HL-60 (cell line): ENCODE measurements around the gene DCTPP1.
A peak's percentile ranks its signal among the peaks of the same experiment; 100 is the strongest.

Source experiments
- DNase-seq, 2 experiments: peaks; one replicate each; pipeline ENCODE4 v3.0.0-alpha.2; 2010 to 2020; ENCODE audit warnings: low read depth in 1 of 2, low spot score in 1 of 2
- H3K27ac ChIP-seq: fragments of 250-450 bp; sonication (Bioruptor Pico); replicated peaks from 2 replicates; pipeline ENCODE4 v1.5.1; 2020; ENCODE audit warnings: mild to moderate bottlenecking, moderate library complexity
- H3K27me3 ChIP-seq: fragments of 250-450 bp; sonication (Bioruptor Pico); 2 replicates; pipeline ENCODE4 v1.5.1; 2021; ENCODE audit warnings: mild to moderate bottlenecking, moderate library complexity; ENCODE audit not compliant: insufficient read depth, poor library complexity, severe bottlenecking
- H3K4me3 ChIP-seq: replicated peaks from 2 replicates; pipeline ENCODE4 v1.5.1; 2011; ENCODE audit warnings: mild to moderate bottlenecking, control low read depth, low read length; ENCODE audit not compliant: insufficient read depth
- CTCF ChIP-seq: IDR thresholded peaks from one replicate; pipeline ENCODE4 v1.5.1; 2011; ENCODE audit warnings: low read length, control low read depth, inconsistent platforms; ENCODE audit not compliant: insufficient read depth
- GABPA ChIP-seq: IDR thresholded peaks from 2 replicates; pipeline ENCODE4 v1.6.1; 2012; ENCODE audit warnings: low read depth
- POLR2AphosphoS5 ChIP-seq: IDR thresholded peaks from 2 replicates; pipeline ENCODE4 v1.6.1; 2012; ENCODE audit warnings: low read depth
- REST ChIP-seq: IDR thresholded peaks from 2 replicates; pipeline ENCODE4 v1.6.1; 2012; ENCODE audit warnings: low read depth; ENCODE audit not compliant: insufficient replicate concordance
- SPI1 ChIP-seq: IDR thresholded peaks from 2 replicates; pipeline ENCODE4 v1.6.1; 2012; ENCODE audit warnings: low read depth, mild to moderate bottlenecking, borderline replicate concordance

DCTPP1 gene

GRCh38 chr16:30378236-30379157, 51.3 kb downstream of the DCTPP1 start:
- TF ChIP-seq REST = no peak
- peak; percentile 33; the same call in 1 of the 2 replicates for TF ChIP-seq POLR2AphosphoS5
- no peak for TF ChIP-seq SPI1
- H3K27me3 ChIP-seq = no peaks in the 10 kb centered on the region
- peak overlapping the region; percentile 97 for H3K27ac ChIP-seq
- DNase-seq = peak; percentile 96 to 98
- peak overlapping the region; percentile 75 for H3K4me3 ChIP-seq

GRCh38 chr16:30377812-30378235, 52.0 kb downstream of the DCTPP1 start:
- no peaks in the 10 kb centered on the region for H3K27me3 ChIP-seq
- peak overlapping the region; percentile 97 for H3K27ac ChIP-seq
- no peak for TF ChIP-seq REST
- no peak for TF ChIP-seq POLR2AphosphoS5
- peak overlapping the region; percentile 75 for H3K4me3 ChIP-seq
- peak in 1 of 2 experiments; percentile 94 for DNase-seq

GRCh38 chr16:30377050-30377811, 52.6 kb downstream of the DCTPP1 start:
- TF ChIP-seq POLR2AphosphoS5 = no peak
- no peak for TF ChIP-seq SPI1
- TF ChIP-seq GABPA = no peak
- no peak for TF ChIP-seq REST
- TF ChIP-seq CTCF = no peak
- Histone ChIP-seq H3K27me3 (no peaks in the 10 kb centered on the region), H3K27ac (peak overlapping the region; percentile 97), H3K4me3 (peak overlapping the region; percentile 75)
- DNase-seq = peak; percentile 77 to 94

- H3K27ac ChIP-seq = no peak overlapping the region
- TF ChIP-seq GABPA (no peak), REST (no peak), CTCF (no peak), SPI1 (no peak), POLR2AphosphoS5 (no peak)
- DNase-seq = no peak
These were observed 53.3 kb downstream of the DCTPP1 start for GRCh38 chr16:30376461-30376902.

More at GRCh38 chr16:30376461-30376902, 53.3 kb downstream of the DCTPP1 start:
- Histone ChIP-seq H3K4me3 (no peak overlapping the region), H3K27me3 (no peaks in the 10 kb centered on the region)
